ENCODE results near the gene NFATC2. TPM values are rescaled to one million over a fixed set of nuclear protein-coding genes. Genes with fewer than 3 reads are reported as not detected.

Gene NFATC2
- total RNA-seq, 1 experiment from 2014 or later, result 6.3 TPM

DNA sequence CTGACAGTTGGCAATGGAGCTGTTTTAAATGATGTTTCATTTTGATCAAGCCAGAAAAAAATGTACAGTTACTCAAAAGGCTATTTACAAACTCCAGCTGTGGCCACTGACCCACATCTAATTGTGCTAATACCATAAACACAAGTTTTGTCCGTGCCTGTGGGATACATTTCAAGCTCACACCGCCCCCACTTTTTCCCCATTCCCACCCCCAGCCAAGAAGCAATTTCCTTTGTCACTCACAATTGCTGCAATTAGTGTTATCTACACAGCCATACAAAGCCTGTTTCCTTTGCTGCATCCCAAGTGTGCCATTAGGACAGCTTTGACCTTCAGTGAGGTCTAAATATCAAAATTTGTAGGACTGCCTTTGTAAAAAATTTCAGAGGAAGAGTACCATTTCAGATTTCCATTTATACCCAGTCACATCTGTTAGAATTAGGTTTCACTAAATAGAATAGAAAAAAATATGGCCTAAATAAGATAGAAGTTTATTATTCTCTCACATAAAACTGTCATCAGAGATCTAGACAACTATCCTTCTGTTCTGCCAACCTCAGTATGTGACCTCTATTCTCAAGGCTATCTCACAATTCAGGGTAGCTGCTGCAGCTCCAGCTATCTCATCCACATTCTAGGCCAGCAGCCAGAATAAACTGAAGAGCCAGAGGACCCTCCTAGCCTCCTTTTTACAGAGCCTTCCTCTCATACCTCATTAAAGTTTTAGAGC is 202.6 kb downstream of the NFATC2 start:
- Histone ChIP-seq H3K27me3 (ENCODE audit: insufficient read depth, low read depth) (no peaks in the 10 kb centered on the region), H3K79me2 (ENCODE audit: low read depth) (no peaks in the 10 kb centered on the region), H3K4me1 (replicated peaks; ENCODE audit: insufficient read depth) (peaks cover 8% of the 10 kb centered on the region; the same call in 1 of the 2 replicates), H3K4me2 (no peak overlapping the region), H3K27ac (no peak overlapping the region), H4K20me1 (ENCODE audit: insufficient read depth) (no peaks in the 10 kb centered on the region), H3K9me2 (ENCODE audit: insufficient read depth) (no peaks in the 10 kb centered on the region), H3F3A (ENCODE audit: insufficient read depth, low read depth) (peaks cover 10% of the 10 kb centered on the region; the same call in 1 of the 2 replicates), H2AFZ (no peak overlapping the region), H3K9me3 (ENCODE audit: insufficient read depth, low read depth) (0 out of 2 replicates have a peak, but pooled peaks cover 10% of the 10 kb centered on the region), H3K36me3 (ENCODE audit: low read depth) (no peaks in the 10 kb centered on the region), H3K4me3 (no peak overlapping the region)
- no TSS peak for BruUV-seq (replicated peaks)
- POLR2A ChIA-PET (ENCODE audit: unreplicated experiment), result interaction anchor here (0.8 kb wide), 1 partner anchor 485 kb away, joined by 6 read pairs; no protein-coding TSS in a partner anchor
- intact Hi-C loops (cut with micrococcal nuclease; ENCODE audit: unreplicated experiment), result no loop called here
- CTCF ChIA-PET, result no interaction called here
- TF ChIP-seq EZH2 (IDR thresholded peaks at IDR 0.05; ENCODE audit: low read depth), result no peak
- TF ChIP-seq, protein P1, sequence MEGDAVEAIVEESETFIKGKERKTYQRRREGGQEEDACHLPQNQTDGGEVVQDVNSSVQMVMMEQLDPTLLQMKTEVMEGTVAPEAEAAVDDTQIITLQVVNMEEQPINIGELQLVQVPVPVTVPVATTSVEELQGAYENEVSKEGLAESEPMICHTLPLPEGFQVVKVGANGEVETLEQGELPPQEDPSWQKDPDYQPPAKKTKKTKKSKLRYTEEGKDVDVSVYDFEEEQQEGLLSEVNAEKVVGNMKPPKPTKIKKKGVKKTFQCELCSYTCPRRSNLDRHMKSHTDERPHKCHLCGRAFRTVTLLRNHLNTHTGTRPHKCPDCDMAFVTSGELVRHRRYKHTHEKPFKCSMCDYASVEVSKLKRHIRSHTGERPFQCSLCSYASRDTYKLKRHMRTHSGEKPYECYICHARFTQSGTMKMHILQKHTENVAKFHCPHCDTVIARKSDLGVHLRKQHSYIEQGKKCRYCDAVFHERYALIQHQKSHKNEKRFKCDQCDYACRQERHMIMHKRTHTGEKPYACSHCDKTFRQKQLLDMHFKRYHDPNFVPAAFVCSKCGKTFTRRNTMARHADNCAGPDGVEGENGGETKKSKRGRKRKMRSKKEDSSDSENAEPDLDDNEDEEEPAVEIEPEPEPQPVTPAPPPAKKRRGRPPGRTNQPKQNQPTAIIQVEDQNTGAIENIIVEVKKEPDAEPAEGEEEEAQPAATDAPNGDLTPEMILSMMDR (conservative IDR thresholded peaks at IDR 0.05), result no peak
- no peak for DNase-seq

DNA sequence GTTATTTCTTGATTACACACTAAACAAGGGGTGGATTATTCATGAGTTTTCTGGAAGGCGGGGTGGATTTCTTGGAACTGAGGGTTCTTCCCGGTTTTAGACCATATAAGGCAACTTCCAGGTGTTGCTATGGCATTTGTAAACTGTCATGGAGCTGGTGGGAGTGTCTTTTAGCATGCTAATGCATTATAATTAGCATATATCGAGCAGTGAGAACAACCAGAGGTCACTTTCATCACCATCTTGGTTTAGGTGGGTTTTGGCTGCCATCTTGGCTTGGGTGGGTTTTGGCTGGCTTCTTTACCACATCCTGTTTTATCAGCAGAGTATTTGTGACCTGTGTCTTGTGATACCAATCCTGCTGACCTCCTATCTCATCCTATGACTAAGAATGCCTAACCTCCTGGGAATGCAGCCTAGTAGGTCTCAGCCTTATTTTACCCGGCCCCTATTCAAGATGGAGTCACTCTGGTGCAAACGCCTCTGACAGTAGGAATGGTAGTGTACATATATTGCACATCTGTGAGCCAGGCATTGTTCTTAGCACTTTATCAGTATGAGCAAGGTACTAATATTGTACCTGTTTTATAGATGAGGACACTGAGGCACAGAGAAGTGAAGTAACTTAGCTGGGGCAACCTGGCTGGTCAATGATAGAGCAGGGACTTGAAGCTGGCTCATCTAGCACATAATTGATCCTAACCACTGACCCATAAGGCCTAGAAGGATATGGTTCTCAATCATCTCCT is 203.7 kb downstream of the NFATC2 start:
- Histone ChIP-seq H3K4me1 (replicated peaks; ENCODE audit: insufficient read depth) (0 out of 2 replicates have a peak, but pooled peaks cover 7% of the 10 kb centered on the region), H3K9me2 (ENCODE audit: insufficient read depth) (no peaks in the 10 kb centered on the region), H3K4me2 (no peak overlapping the region), H3K79me2 (ENCODE audit: low read depth) (no peaks in the 10 kb centered on the region), H3K4me3 (no peak overlapping the region), H3K27me3 (ENCODE audit: insufficient read depth, low read depth) (no peaks in the 10 kb centered on the region), H3K36me3 (ENCODE audit: low read depth) (no peaks in the 10 kb centered on the region), H4K20me1 (ENCODE audit: insufficient read depth) (no peaks in the 10 kb centered on the region), H3F3A (ENCODE audit: insufficient read depth, low read depth) (peaks cover 10% of the 10 kb centered on the region; the same call in 1 of the 2 replicates), H3K9me3 (ENCODE audit: insufficient read depth, low read depth) (0 out of 2 replicates have a peak, but pooled peaks cover 8% of the 10 kb centered on the region), H3K27ac (no peak overlapping the region), H2AFZ (no peak overlapping the region)
- no peak for DNase-seq
- intact Hi-C loops (cut with micrococcal nuclease; ENCODE audit: unreplicated experiment), result no loop called here
- TSS peak; percentile 45 for BruUV-seq (replicated peaks)
- CTCF ChIA-PET, result no interaction called here
- TF ChIP-seq, protein P1 (conservative IDR thresholded peaks at IDR 0.05), result no peak
- no peak for TF ChIP-seq EZH2 (IDR thresholded peaks at IDR 0.05; ENCODE audit: low read depth)
- POLR2A ChIA-PET (ENCODE audit: unreplicated experiment), result interaction anchor here (0.8 kb wide), 1 partner anchor 484 kb away, joined by 6 read pairs; no protein-coding TSS in a partner anchor

DNA sequence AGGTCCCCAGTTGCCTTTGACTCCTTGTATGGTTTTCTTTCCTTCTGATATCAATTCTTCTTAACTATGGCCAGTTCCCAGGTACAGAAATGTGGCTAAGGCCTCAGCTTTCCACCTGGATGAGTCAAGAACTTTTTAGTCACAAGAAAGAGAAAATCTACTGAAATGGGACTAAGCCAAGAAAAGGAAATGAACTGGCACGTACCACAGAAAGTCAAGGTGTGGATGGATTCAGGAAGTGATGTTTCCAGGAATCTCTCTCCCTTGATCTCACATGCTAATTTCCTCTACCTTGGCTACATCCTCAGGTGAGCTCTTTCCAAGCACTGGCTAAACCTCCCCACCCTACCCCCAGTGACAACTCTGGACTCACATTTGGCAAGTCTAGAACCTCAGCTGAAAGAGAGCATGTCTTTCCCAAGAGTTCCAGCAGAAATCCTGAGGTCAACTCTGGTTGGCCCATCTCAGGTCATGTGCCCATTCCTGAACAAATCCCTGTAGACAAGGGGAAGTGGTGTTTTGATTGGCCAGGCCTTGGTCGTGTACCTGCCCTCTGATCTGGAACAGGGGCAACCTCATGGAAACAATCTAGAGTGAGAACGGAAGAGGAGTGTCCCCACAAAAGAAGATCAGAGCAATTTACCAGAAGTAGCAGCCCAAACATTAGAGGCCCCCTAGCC is 205.3 kb downstream of the NFATC2 start:
- peaks cover 10% of the 10 kb centered on the region; the same call in 1 of the 2 replicates for H3F3A ChIP-seq (ENCODE audit: insufficient read depth, low read depth)
- no peak overlapping the region for H3K27ac ChIP-seq
- no peaks in the 10 kb centered on the region for H4K20me1 ChIP-seq (ENCODE audit: insufficient read depth)
- intact Hi-C loops (cut with micrococcal nuclease; ENCODE audit: unreplicated experiment), result no loop called here
- H3K79me2 ChIP-seq (ENCODE audit: low read depth), result no peaks in the 10 kb centered on the region
- POLR2A ChIA-PET (ENCODE audit: unreplicated experiment), result no interaction called here
- no peaks in the 10 kb centered on the region for H3K9me3 ChIP-seq (ENCODE audit: insufficient read depth, low read depth)
- BruUV-seq (replicated peaks), result no TSS peak
- no peaks in the 10 kb centered on the region for H3K36me3 ChIP-seq (ENCODE audit: low read depth)
- no peak overlapping the region for H3K4me3 ChIP-seq
- no peaks in the 10 kb centered on the region for H3K9me2 ChIP-seq (ENCODE audit: insufficient read depth)
- no peak for DNase-seq
- CTCF ChIA-PET, result interaction anchor here (0.6 kb wide), 1 partner anchor 62 kb away, joined by 3 read pairs; no protein-coding TSS in a partner anchor
- H2AFZ ChIP-seq, result no peak overlapping the region
- 0 out of 2 replicates have a peak, but pooled peaks cover 7% of the 10 kb centered on the region for H3K4me1 ChIP-seq (replicated peaks; ENCODE audit: insufficient read depth)
- H3K4me2 ChIP-seq, result no peak overlapping the region
- TF ChIP-seq, protein P1 (conservative IDR thresholded peaks at IDR 0.05), result no peak
- no peak for TF ChIP-seq EZH2 (IDR thresholded peaks at IDR 0.05; ENCODE audit: low read depth)
- H3K27me3 ChIP-seq (ENCODE audit: insufficient read depth, low read depth), result no peaks in the 10 kb centered on the region

All from PC-9 (cell line).